HG02840 (cell line): Measurements from ENCODE around the gene LRRC51.
"Not testable (repeated sequence)": the region's sequence is repeated elsewhere in the genome, so short reads cannot be mapped to it uniquely, and the experiment has no call there.

ENCODE experiments used
- ATAC-seq: cut with Tn5 transposase; IDR thresholded peaks from one replicate; pipeline ENCODE4 v1.9.1; 2021; ENCODE audit warnings: mild to moderate bottlenecking, moderate library complexity, moderate number of reproducible peaks; ENCODE audit not compliant: unreplicated experiment, low FRiP score

LRRC51 gene

GRCh38 chr11:72136684-72137262 is 56.1 kb downstream of the LRRC51 start:
- ATAC-seq, result no peak

DNA sequence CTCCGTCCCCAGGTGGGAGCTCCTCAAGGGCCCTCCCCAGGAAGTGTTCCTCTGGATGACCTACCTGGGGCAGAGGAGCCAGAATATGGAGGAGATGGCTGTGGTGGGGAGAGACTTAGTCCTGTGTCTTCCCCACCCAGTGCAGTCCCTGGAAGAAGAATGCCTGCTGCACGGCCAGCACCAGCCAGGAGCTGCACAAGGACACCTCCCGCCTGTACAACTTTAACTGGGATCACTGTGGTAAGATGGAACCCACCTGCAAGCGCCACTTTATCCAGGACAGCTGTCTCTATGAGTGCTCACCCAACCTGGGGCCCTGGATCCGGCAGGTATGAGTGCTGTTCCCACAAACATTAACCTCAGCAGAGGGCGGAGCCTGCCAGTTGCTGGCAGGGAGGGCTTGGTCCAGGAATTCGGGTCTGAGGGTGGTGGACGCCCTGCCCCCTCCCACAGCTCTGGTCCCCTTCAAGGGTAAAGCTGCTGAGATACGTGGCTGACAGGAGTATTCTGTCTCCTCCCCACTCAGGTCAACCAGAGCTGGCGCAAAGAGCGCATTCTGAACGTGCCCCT is 58.3 kb downstream of the LRRC51 start:
- ATAC-seq, result no peak

GRCh38 chr11:72139500-72139899 is 58.9 kb downstream of the LRRC51 start:
- ATAC-seq, result no peak

DNA sequence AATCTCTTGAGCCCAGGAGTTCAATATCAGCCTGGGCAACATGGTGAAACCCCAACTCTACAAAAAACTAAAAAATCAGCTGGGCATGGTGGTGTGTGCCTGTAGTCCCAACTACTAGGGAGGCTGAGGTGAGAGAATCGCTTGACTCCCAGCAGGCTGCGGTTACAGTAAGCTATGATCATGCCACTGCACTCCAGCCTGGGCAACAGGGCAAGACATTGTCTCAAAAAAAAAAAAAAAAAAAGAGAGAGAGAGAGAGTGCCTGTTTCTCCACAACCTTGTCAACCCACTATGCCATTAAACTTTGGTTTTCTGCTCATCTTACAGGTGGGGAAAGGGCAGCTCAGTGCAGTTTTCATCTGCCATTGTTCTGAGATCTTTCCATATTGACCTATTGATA is 60.0 kb downstream of the LRRC51 start:
- no peak for ATAC-seq

DNA sequence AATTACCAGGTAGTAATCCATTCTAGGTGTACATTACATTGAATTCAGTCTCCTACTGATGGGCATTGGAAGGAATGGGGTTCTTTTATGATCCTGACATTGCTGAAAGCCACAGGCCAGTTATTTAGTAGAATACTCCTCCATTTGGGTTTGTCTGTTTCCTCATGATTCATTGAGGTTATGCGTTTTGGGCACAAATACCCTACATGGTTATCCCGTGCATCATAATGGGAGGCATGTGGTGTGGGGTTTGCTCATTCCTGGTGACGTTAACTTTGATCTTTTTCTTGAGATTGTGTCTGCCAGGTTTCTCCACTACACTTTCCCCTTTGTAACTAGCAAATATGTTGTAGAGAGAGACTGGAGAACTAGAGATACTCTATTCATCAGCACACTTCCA is 60.4 kb downstream of the LRRC51 start:
- no peak for ATAC-seq

GRCh38 chr11:72142086-72142485 is 61.4 kb downstream of the LRRC51 start:
- ATAC-seq, result not testable (repeated sequence)

- ATAC-seq, result not testable (repeated sequence)
Measured at GRCh38 chr11:72142543-72142942, 61.9 kb downstream of the LRRC51 start.

DNA sequence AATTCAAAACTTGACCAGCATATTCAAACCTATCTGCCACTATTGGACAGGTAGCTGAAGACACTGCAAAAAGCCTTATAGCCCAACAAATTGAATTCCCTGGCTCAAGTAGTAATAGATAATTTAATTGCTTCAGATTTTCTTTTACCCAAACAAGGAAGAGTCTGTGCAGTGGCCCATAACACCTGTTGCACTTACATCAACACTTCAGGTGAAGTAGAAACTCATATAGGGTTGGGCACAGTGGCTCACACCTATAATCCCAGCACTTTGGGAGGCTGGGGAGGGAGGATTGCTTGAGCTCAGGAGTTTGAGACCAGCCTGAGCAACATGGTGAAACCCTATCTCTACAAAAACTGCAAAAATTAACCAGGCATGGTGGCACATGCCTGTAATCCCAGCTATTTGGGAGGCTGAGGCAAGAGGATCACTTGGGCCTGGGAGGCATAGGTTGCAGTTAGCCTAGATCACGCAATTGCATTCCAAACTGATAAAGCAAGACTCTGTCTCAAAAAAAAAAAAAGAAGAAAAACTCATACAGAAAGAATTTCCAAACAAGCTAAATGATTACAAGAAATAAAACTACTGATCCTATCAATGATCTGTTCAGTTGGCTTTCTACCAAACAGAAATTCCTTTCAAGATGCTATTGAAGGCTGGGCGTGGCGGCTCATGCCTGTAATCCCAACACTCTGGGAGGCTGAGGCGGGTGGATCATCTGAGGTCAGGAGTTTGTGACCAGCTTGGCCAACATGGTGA is 64.3 kb downstream of the LRRC51 start:
- no peak for ATAC-seq
